Gastroesophageal sphincter (tissue), 4 donors: Measurements from ENCODE around the gene SYNDIG1. TPM values are rescaled to one million over a fixed set of nuclear protein-coding genes. Genes with fewer than 3 reads are reported as not detected.
A peak's percentile ranks its signal among the peaks of the same experiment; 100 is the strongest.

Experiments
- ATAC-seq: fragments of 150-250 bp; one replicate; pipeline ENCODE4 v1.9.1; 2016; ENCODE audit warnings: mild to moderate bottlenecking, moderate library complexity
- H3K27ac ChIP-seq, 4 donors: fragments of 200-600 bp; sonication (generic) in 3 of 4; 1 replicate in 3 of 4; 2 replicates in 1 of 4; pipeline ENCODE4 v1.5.1; 2016 to 2019
- H3K27me3 ChIP-seq: fragments of 200-600 bp; sonication (generic); one replicate; pipeline ENCODE4 v1.5.1; 2019
- H3K36me3 ChIP-seq, 2 donors: fragments of 200-600 bp; sonication (generic); one replicate each; pipeline ENCODE4 v1.5.1; 2019; ENCODE audit warnings: control low read depth in 1 of 2
- H3K4me1 ChIP-seq, 3 donors: fragments of 200-600 bp; sonication (generic); 1 replicate in 2 of 3; 2 replicates in 1 of 3; pipeline ENCODE4 v1.5.1; 2016 to 2019; ENCODE audit warnings: control low read depth in 2 of 3
- H3K4me3 ChIP-seq, 2 donors: fragments of 200-600 bp; sonication (generic); one replicate each; pipeline ENCODE4 v1.5.1; 2019; ENCODE audit warnings: mild to moderate bottlenecking in 1 of 2, moderate library complexity in 1 of 2
- H3K9me3 ChIP-seq, 3 donors: fragments of 200-600 bp; sonication (generic); one replicate each; pipeline ENCODE4 v1.5.1; 2017 to 2019; ENCODE audit warnings: control low read depth in 2 of 3
- CTCF ChIP-seq, 4 experiments: fragments of 200-600 bp in 2 of 4; fragments of 450-650 bp in 2 of 4; sonication (generic) in 1 of 4; IDR thresholded peaks; one replicate each; pipeline ENCODE4 v1.5.1; 2017 to 2019; ENCODE audit warnings: antibody characterized with exemption in 4 of 4, mild to moderate bottlenecking in 2 of 4, moderate library complexity in 2 of 4
- EP300 ChIP-seq: sonication (generic); formaldehyde crosslinking; IDR thresholded peaks from one replicate; pipeline ENCODE4 v1.6.1; 2017; ENCODE audit warnings: antibody characterized with exemption, mild to moderate bottlenecking
- POLR2A ChIP-seq, 2 donors: fragments of 450-650 bp; IDR thresholded peaks; one replicate each; pipeline ENCODE4 v1.6.1; 2017; ENCODE audit warnings: antibody characterized with exemption in 2 of 2, mild to moderate bottlenecking in 2 of 2, moderate library complexity in 1 of 2
- POLR2AphosphoS5 ChIP-seq: sonication (generic); formaldehyde crosslinking; IDR thresholded peaks from one replicate; pipeline ENCODE4 v1.6.1; 2017; ENCODE audit warnings: antibody characterized with exemption
- WGBS, 2 donors: methylation state at CpG; one replicate each; pipeline ENCODE4 v1.1.5; 2018; ENCODE audit warnings: low coverage in 1 of 2; 5-methylcytosine and 5-hydroxymethylcytosine counted together
- total RNA-seq, 4 donors: library from RNA; depleted of rRNA; stranded (reverse); fragments of >200 nt; gene quantifications; one replicate each; pipeline ENCODE4 v1.1.0, GENCODE V29; 2016

SYNDIG1 gene
- total RNA-seq = under 1 TPM in 3 of 4 donors, not detected in 1; 0.15 to 0.40 (median 0.16) TPM

GRCh38 chr20:24469116-24469893 lies at the start of gene SYNDIG1:
SYNDIG1 (plus strand) TSS chr20:24469629; CDS start chr20:24543098, 73,469 bp downstream.
- peaks cover 74% of the 10 kb centered on the region for H3K27me3 ChIP-seq
- WGBS, 2 donors = 0% methylated on average over 1 of the region's 91 CpGs
- no peak within 1 kb of the TSS for H3K27ac ChIP-seq
- ATAC-seq = peak; percentile 10
- TF ChIP-seq EP300 (no peak), POLR2A (IDR thresholded peaks at IDR 0.05) (no peak), POLR2AphosphoS5 (no peak), CTCF (IDR thresholded peaks at IDR 0.05) (no peak)
- no peaks in the 10 kb centered on the region for H3K9me3 ChIP-seq
- peak within 1 kb of the TSS in 1 of 2 donors; percentile 52 for H3K4me3 ChIP-seq
- H3K36me3 ChIP-seq = no peaks in the 10 kb centered on the region
- peaks cover 0 to 26% (median 5%) of the 10 kb centered on the region in 3 donors for H3K4me1 ChIP-seq

DNA sequence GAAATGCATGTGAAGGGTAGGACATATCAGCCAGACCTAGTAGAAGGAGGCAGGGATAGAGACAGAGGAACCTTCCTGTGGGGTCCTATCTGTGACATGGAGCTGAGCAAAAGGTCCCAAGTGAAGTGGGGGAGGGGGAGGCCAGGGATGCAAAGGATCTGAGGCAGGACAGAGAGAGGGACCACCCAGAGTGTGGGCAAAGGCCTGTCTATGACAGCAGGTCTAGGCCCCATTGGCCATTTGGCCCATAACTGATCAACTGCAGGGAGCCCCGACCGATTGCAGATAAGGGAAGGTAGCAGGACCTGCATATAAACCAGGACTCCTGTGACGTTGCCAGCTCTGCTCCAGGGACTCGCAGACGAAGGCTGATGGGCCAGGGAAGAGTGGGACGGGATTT lies 49.6 kb upstream of the SYNDIG1 start:
- H3K4me3 ChIP-seq = no peak overlapping the region
- 77% methylated on average over 4 of the region's 6 CpGs; no CpG with 5 or more reads in 1 of the 2 donors for WGBS, 2 donors
- H3K9me3 ChIP-seq = peaks cover 0 to 27% (median 0%) of the 10 kb centered on the region in 3 donors
- ATAC-seq = no peak
- H3K4me1 ChIP-seq = no peaks in the 10 kb centered on the region
- H3K27me3 ChIP-seq = no peaks in the 10 kb centered on the region
- H3K27ac ChIP-seq = no peak overlapping the region
- TF ChIP-seq POLR2AphosphoS5 (no peak), POLR2A (IDR thresholded peaks at IDR 0.05) (no peak), EP300 (no peak), CTCF (IDR thresholded peaks at IDR 0.05) (no peak)
- H3K36me3 ChIP-seq = no peaks in the 10 kb centered on the region

- ATAC-seq = no peak
Observed at GRCh38 chr20:24420567-24420966, 48.9 kb upstream of the SYNDIG1 start.

GRCh38 chr20:24421071-24421470 lies 48.4 kb upstream of the SYNDIG1 start:
- Histone ChIP-seq H3K36me3 (no peaks in the 10 kb centered on the region), H3K27me3 (no peaks in the 10 kb centered on the region), H3K4me1 (no peaks in the 10 kb centered on the region), H3K4me3 (no peak overlapping the region), H3K9me3 (peaks cover 0 to 14% (median 0%) of the 10 kb centered on the region in 3 donors), H3K27ac (no peak overlapping the region)
- ATAC-seq = no peak
- no peak for TF ChIP-seq CTCF (IDR thresholded peaks at IDR 0.05)
- no peak for TF ChIP-seq EP300
- no peak for TF ChIP-seq POLR2A (IDR thresholded peaks at IDR 0.05)
- TF ChIP-seq POLR2AphosphoS5 = no peak
- 48 to 70% methylated on average over 3 to 7 of the region's 9 CpGs for WGBS, 2 donors

More at GRCh38 chr20:24420567-24420966, 48.9 kb upstream of the SYNDIG1 start:
- Histone ChIP-seq H3K27me3 (no peaks in the 10 kb centered on the region), H3K4me1 (no peaks in the 10 kb centered on the region), H3K27ac (no peak overlapping the region), H3K36me3 (no peaks in the 10 kb centered on the region), H3K4me3 (no peak overlapping the region), H3K9me3 (peaks cover 0 to 19% (median 0%) of the 10 kb centered on the region in 3 donors)
- 63 to 80% methylated on average over 1 to 2 of the region's 4 CpGs for WGBS, 2 donors
- TF ChIP-seq POLR2A (IDR thresholded peaks at IDR 0.05) = no peak
- no peak for TF ChIP-seq CTCF (IDR thresholded peaks at IDR 0.05)
- no peak for TF ChIP-seq EP300
- TF ChIP-seq POLR2AphosphoS5 = no peak
